K562 (cell line): Measurements from ENCODE around the gene GPR82. TPM values are rescaled to one million over a fixed set of nuclear protein-coding genes. Genes with fewer than 3 reads are reported as not detected.

Experiments used
- ATAC-seq: fragments of 200-7000 bp; cut with Tn5 transposase; 3 replicates; pipeline ENCODE4 v1.9.1; 2020; ENCODE audit warnings: moderate library complexity
- BruUV-seq: library from RNA; stranded (reverse); fragments of 400-500 nt; replicated peaks from 2 replicates; lab custom pipeline; 2021; lab: Mats Ljungman, UMichigan
- CTCF ChIA-PET: fragments of 300-600 bp; formaldehyde crosslinking; extraction: SDS; loops from one replicate; lab custom pipeline; 2021; ENCODE audit warnings: low intra/inter-chr PET ratio; lab: Yijun Ruan, JAX
- POLR2A ChIA-PET: fragments of 300-600, 350-650 bp; sonication (Branson Sonifier 250); formaldehyde crosslinking; extraction: SDS; loops from one replicate; lab custom pipeline; 2021; ENCODE audit warnings: antibody characterized with exemption, inconsistent platforms; lab: Yijun Ruan, JAX
- DNase-seq, 4 experiments: peaks; one replicate each; pipeline versions ENCODE4 v3.0.0 to v3.0.0-alpha.2; 2011 to 2018; ENCODE audit warnings: low spot score in 3 of 4, mixed read lengths in 3 of 4; ENCODE audit errors: extremely low read depth in 1 of 4
- FAIRE-seq: peaks from 2 replicates; lab custom pipeline; 2011; peaks lifted over from hg19 to GRCh38; lab: Jason Lieb, UNC
- H2AFZ ChIP-seq: 2 replicates; pipeline ENCODE4 v1.6.0; 2011; ENCODE audit warnings: low read depth, low read length, control low read depth, inconsistent platforms
- H3K27ac ChIP-seq: fragments of 200-600 bp; 3 replicates; pipeline ENCODE4 v1.8.0; 2011; ENCODE audit warnings: low read depth, mild to moderate bottlenecking, control low read depth, inconsistent platforms, low read length, moderate library complexity, mixed read lengths; ENCODE audit errors: extremely low read depth
- H3K27me3 ChIP-seq, 2 experiments: fragments of 300-600 bp in 1 of 2; 2 replicates in 1 of 2; 3 replicates in 1 of 2; pipeline versions ENCODE4 v1.6.0 to v1.8.0; 2011; ENCODE audit warnings: inconsistent platforms in 2 of 2, low read length in 2 of 2, mild to moderate bottlenecking in 1 of 2, mixed read lengths in 1 of 2, moderate library complexity in 1 of 2; ENCODE audit not compliant: control insufficient read depth in 2 of 2, insufficient read depth in 2 of 2
- H3K36me3 ChIP-seq: fragments of 300-600 bp; 3 replicates; pipeline ENCODE4 v1.8.0; 2011; ENCODE audit warnings: mild to moderate bottlenecking, low read length, inconsistent platforms; ENCODE audit not compliant: control insufficient read depth, insufficient read depth
- H3K4me1 ChIP-seq, 2 experiments: fragments of 200-600 bp in 1 of 2; replicated peaks in 1 of 2; 2 replicates in 1 of 2; 3 replicates in 1 of 2; pipeline versions ENCODE4 v1.5.1 to v1.8.0; 2011; ENCODE audit warnings: inconsistent platforms in 2 of 2, low read length in 2 of 2, mild to moderate bottlenecking in 1 of 2, mixed read lengths in 1 of 2, moderate library complexity in 1 of 2; ENCODE audit not compliant: control insufficient read depth in 2 of 2, insufficient read depth in 2 of 2
- H3K4me2 ChIP-seq: 2 replicates; pipeline ENCODE4 v1.6.1; 2011; ENCODE audit warnings: low read length, control low read depth, inconsistent platforms, mixed read lengths; ENCODE audit not compliant: insufficient read depth
- H3K4me3 ChIP-seq: fragments of 200-600 bp; sonication (generic), shearing (Covaris generic); 2 replicates; pipeline ENCODE4 v1.5.1; 2016; ENCODE audit warnings: control low read depth, inconsistent platforms
- H3K79me2 ChIP-seq: fragments of 200-600 bp; 3 replicates; pipeline ENCODE4 v1.8.0; 2011; ENCODE audit warnings: low read length, inconsistent platforms; ENCODE audit not compliant: control insufficient read depth, insufficient read depth
- H3K9ac ChIP-seq, 2 experiments: 2 replicates each; pipeline versions ENCODE4 v1.6.0 to v1.6.1; 2011; ENCODE audit warnings: low read depth in 2 of 2, low read length in 2 of 2, control low read depth in 1 of 2, inconsistent platforms in 1 of 2, mild to moderate bottlenecking in 1 of 2, mixed read lengths in 1 of 2; ENCODE audit not compliant: insufficient read depth in 1 of 2
- H3K9me1 ChIP-seq: one replicate; pipeline ENCODE4 v1.6.0; 2011; ENCODE audit warnings: inconsistent platforms, mild to moderate bottlenecking, low read length, moderate library complexity; ENCODE audit not compliant: control insufficient read depth, insufficient read depth
- H3K9me3 ChIP-seq: replicated peaks from 2 replicates; pipeline ENCODE4 v1.5.1; 2011; ENCODE audit warnings: low read depth, low read length, inconsistent platforms; ENCODE audit not compliant: control insufficient read depth, insufficient read depth
- H4K20me1 ChIP-seq: replicated peaks from 2 replicates; pipeline ENCODE4 v1.6.1; 2011; ENCODE audit warnings: low read length, inconsistent platforms, mixed read lengths; ENCODE audit not compliant: control insufficient read depth, insufficient read depth
- BRD4 ChIP-seq: fragments of 200-600 bp; sonication (generic); IDR thresholded peaks from 2 replicates; pipeline ENCODE4 v1.6.1; 2017; ENCODE audit warnings: inconsistent platforms
- KLF1 ChIP-seq: fragments of 450-650 bp; IDR thresholded peaks from 2 replicates; pipeline ENCODE4 v1.6.1; 2016; ENCODE audit warnings: missing genetic modification characterization, missing compliant biosample characterization
- ZKSCAN8 ChIP-seq: fragments of 200-800 bp; sonication (Bioruptor generic); IDR thresholded peaks from 2 replicates; pipeline ENCODE4 v1.6.1; 2016; ENCODE audit warnings: missing genetic modification characterization, missing compliant biosample characterization
- ZNF121 ChIP-seq: sonication (generic); formaldehyde crosslinking; conservative IDR thresholded peaks from 2 replicates; pipeline ENCODE4 v1.8.0; 2022; ENCODE audit warnings: missing genetic modification reagents
- WGBS: fragments of 100-300 bp; shearing (Covaris generic); methylation state at CpG from one replicate; pipeline ENCODE4 v1.1.6; 2016; ENCODE audit warnings: low coverage, mixed read lengths; ENCODE audit not compliant: insufficient coverage; ENCODE audit errors: missing lambda C conversion rate; 5-methylcytosine and 5-hydroxymethylcytosine counted together
- in situ Hi-C: fragments of 300-500 bp; cut with MboI; formaldehyde crosslinking; loops from 4 replicates; pipeline ENCODE4 v1.15.0; 2018; ENCODE audit warnings: inconsistent platforms, mixed read lengths
- intact Hi-C: fragments of 100-400 bp; cut with micrococcal nuclease; formaldehyde crosslinking; loops from 2 replicates; pipeline ENCODE4 v1.14.2; 2022
- polyA plus RNA-seq, 8 experiments: library from polyadenylated mRNA; depleted of rRNA in 4 of 8; stranded (reverse) in 5 of 8; unstranded in 3 of 8; fragments of >200 nt; fragmentation: Nextera tagmentation in 2 of 8; fragmentation: Illumina TruSeq in 1 of 8; extraction: Ambion mirVana in 2 of 8; extraction: Trizol in 1 of 8; gene quantifications; 2 replicates each; pipeline versions ENCODE4 v1.2.1 to v1.2.3, GENCODE V29; 2011 to 2014; ENCODE audit warnings: inconsistent platforms in 1 of 8, missing spikeins in 1 of 8
- total RNA-seq, 7 experiments: library from RNA; depleted of rRNA in 6 of 7; stranded (reverse); fragments of >200 nt in 6 of 7; fragmentation: Illumina TruSeq in 2 of 7; extraction: Trizol in 2 of 7; gene quantifications; 2 replicates each; pipeline versions ENCODE4 v1.2.1 to v1.2.3, GENCODE V29; 2011 to 2021; ENCODE audit warnings: low replicate concordance in 1 of 7
- TF ChIP-seq, protein P1 (sequence below): sonication (generic); formaldehyde crosslinking; IDR thresholded peaks from 2 replicates; pipeline ENCODE4 v1.9.0; 2022; ENCODE audit warnings: mild to moderate bottlenecking, missing genetic modification reagents
- TF ChIP-seq, protein P2 (sequence below), 2 experiments: fragments of 450-650 bp; IDR thresholded peaks; 2 replicates each; pipeline ENCODE4 v1.6.1; 2016; ENCODE audit warnings: mild to moderate bottlenecking in 2 of 2, borderline replicate concordance in 1 of 2, low read depth in 1 of 2, moderate library complexity in 1 of 2
- TF ChIP-seq, protein P3 (sequence below): fragments of 450-650 bp; formaldehyde crosslinking; IDR thresholded peaks from 2 replicates; pipeline ENCODE4 v1.4.0; 2022; ENCODE audit warnings: missing genetic modification characterization
- TF ChIP-seq, protein P4 (sequence below): sonication (generic); formaldehyde crosslinking; IDR thresholded peaks from 2 replicates; pipeline ENCODE4 v1.8.1; 2023; ENCODE audit warnings: mild to moderate bottlenecking, missing genetic modification reagents

Gene GPR82
- total and polyA plus RNA-seq, 9 of the 15 experiments (the other 6 are each of a cell fraction or from before 2014, with no cell fraction given): not detected

DNA sequence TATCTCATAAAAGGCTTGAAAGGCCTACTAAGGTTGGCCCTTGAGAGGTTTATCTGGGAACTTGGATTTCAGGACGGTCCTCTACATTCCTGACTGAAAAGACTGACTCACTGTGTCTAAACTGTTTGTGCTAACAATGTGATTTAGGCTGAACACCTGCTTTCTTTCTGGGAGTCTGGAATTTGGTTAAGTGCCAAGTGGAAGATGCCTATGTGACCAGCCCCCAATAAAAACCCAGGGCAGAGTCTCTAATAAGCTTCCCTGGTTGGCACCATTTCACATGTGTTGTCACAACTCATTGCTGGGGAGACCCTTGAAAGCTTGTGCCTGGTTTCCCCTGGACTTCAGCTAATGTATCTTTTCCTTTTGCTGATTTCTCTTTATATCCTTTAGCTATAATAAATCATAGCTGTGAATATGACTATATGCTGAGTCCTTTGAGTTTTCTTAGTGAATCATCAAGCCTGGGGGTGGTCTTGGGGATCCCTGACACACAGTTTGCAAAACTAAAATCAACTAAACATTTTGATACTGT is 55.1 kb downstream of the GPR82 start:
- no peaks in the 10 kb centered on the region for H3K4me1 ChIP-seq
- no peaks in the 10 kb centered on the region for H3K27me3 ChIP-seq
- H3K9ac ChIP-seq: no peak overlapping the region
- ATAC-seq (no peak), DNase-seq (no peak), FAIRE-seq (no peak)
- no peaks in the 10 kb centered on the region for H3K36me3 ChIP-seq
- no peak overlapping the region for H3K27ac ChIP-seq
- no peak overlapping the region for H3K4me3 ChIP-seq
- no peak overlapping the region for H3K4me2 ChIP-seq
- H3K9me3 ChIP-seq: no peaks in the 10 kb centered on the region
- POLR2A ChIA-PET: no interaction called here
- H4K20me1 ChIP-seq: no peaks in the 10 kb centered on the region
- no peaks in the 10 kb centered on the region for H3K9me1 ChIP-seq
- in situ Hi-C loops: loop anchor here (25.0 kb wide), 1 partner anchor 1783 kb away; no protein-coding TSS in a partner anchor
- BruUV-seq: no TSS peak
- intact Hi-C loops: no loop called here
- CTCF ChIA-PET: no interaction called here
- no peak overlapping the region for H2AFZ ChIP-seq
- WGBS: 13% methylated on average over 1 of the region's 1 CpG
- H3K79me2 ChIP-seq: no peaks in the 10 kb centered on the region
- TF ChIP-seq KLF1 (tag) (no peak), ZNF121 (CRISPR knock-in tag) (no peak), BRD4 (no peak), ZKSCAN8 (no peak)
- TF ChIP-seq, protein P1, sequence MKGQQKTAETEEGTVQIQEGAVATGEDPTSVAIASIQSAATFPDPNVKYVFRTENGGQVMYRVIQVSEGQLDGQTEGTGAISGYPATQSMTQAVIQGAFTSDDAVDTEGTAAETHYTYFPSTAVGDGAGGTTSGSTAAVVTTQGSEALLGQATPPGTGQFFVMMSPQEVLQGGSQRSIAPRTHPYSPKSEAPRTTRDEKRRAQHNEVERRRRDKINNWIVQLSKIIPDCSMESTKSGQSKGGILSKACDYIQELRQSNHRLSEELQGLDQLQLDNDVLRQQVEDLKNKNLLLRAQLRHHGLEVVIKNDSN: no peak
- TF ChIP-seq, protein P2, sequence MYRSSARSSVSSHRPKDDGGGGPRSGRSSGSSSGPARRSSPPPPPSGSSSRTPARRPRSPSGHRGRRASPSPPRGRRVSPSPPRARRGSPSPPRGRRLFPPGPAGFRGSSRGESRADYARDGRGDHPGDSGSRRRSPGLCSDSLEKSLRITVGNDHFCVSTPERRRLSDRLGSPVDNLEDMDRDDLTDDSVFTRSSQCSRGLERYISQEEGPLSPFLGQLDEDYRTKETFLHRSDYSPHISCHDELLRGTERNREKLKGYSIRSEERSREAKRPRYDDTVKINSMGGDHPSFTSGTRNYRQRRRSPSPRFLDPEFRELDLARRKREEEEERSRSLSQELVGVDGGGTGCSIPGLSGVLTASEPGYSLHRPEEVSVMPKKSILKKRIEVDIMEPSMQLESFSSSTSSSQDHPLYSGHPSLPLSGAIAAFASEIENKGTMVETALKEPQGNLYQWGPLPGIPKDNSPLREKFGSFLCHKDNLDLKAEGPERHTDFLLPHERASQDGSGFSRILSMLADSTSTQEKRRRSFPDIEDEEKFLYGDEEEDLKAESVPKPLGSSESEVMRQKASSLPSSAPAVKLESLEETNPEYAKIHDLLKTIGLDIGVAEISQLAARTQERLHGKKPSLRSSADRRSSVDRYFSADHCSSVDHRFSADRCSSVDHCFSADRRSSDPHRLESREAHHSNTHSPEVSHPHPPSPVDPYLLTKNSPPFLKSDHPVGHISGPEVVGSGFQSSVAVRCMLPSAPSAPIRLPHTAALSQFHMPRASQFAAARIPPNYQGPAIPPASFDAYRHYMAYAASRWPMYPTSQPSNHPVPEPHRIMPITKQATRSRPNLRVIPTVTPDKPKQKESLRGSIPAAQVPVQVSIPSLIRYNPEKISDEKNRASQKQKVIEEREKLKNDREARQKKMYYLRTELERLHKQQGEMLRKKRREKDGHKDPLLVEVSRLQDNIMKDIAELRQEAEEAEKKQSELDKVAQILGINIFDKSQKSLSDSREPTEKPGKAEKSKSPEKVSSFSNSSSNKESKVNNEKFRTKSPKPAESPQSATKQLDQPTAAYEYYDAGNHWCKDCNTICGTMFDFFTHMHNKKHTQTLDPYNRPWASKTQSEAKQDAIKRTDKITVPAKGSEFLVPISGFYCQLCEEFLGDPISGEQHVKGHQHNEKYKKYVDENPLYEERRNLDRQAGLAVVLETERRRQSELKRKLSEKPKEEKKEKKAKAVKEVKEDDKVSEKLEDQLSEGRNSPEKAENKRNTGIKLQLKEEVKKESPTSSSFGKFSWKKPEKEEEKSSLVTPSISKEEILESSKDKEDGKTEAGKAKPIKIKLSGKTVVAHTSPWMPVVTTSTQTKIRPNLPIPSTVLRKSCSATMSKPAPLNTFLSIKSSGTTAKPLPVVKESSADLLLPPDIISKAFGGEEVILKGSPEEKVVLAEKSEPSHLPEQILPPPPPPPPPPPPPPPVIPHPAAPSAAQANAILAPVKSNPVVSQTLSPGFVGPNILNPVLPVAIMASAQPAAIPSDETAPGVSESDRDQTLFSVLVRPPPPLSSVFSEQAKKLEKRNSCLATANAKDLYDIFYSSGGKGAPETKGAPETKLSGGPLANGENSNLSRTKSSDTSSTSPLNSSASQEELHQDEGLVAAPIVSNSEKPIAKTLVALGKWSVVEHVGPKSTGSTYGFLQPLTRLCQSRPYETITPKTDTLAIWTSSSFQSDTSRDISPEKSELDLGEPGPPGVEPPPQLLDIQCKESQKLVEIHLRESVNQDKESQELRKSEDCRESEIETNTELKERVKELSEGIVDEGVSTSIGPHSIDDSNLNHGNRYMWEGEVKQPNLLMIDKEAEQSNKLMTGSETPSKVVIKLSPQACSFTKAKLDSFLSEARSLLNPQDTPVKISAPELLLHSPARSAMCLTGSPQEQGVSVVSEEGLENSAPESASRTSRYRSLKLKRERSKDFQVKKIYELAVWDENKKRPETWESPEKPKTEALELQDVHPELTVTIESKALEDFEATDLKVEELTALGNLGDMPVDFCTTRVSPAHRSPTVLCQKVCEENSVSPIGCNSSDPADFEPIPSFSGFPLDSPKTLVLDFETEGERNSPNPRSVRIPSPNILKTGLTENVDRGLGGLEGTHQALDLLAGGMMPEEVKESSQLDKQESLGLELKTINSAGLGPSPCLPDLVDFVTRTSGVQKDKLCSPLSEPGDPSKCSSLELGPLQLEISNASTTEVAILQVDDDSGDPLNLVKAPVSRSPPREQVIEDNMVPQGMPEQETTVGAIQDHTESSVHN (IDR thresholded peaks at IDR 0.05; ENCODE audit: borderline replicate concordance in 1 of 2, low read depth in 1 of 2): no peak
- TF ChIP-seq, protein P3, sequence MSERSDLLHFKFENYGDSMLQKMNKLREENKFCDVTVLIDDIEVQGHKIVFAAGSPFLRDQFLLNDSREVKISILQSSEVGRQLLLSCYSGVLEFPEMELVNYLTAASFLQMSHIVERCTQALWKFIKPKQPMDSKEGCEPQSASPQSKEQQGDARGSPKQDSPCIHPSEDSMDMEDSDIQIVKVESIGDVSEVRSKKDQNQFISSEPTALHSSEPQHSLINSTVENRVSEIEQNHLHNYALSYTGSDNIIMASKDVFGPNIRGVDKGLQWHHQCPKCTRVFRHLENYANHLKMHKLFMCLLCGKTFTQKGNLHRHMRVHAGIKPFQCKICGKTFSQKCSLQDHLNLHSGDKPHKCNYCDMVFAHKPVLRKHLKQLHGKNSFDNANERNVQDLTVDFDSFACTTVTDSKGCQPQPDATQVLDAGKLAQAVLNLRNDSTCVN (CRISPR knock-in tag): no peak
- TF ChIP-seq, protein P4, sequence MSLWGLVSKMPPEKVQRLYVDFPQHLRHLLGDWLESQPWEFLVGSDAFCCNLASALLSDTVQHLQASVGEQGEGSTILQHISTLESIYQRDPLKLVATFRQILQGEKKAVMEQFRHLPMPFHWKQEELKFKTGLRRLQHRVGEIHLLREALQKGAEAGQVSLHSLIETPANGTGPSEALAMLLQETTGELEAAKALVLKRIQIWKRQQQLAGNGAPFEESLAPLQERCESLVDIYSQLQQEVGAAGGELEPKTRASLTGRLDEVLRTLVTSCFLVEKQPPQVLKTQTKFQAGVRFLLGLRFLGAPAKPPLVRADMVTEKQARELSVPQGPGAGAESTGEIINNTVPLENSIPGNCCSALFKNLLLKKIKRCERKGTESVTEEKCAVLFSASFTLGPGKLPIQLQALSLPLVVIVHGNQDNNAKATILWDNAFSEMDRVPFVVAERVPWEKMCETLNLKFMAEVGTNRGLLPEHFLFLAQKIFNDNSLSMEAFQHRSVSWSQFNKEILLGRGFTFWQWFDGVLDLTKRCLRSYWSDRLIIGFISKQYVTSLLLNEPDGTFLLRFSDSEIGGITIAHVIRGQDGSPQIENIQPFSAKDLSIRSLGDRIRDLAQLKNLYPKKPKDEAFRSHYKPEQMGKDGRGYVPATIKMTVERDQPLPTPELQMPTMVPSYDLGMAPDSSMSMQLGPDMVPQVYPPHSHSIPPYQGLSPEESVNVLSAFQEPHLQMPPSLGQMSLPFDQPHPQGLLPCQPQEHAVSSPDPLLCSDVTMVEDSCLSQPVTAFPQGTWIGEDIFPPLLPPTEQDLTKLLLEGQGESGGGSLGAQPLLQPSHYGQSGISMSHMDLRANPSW (CRISPR knock-in tag): no peak
